HepG2 (cell line): Measurements from ENCODE around the gene APOC3. TPM values are rescaled to one million over a fixed set of nuclear protein-coding genes. Genes with fewer than 3 reads are reported as not detected.
A peak's percentile ranks its signal among the peaks of the same experiment; 100 is the strongest.

Experiments
- GABPB1 ChIP-seq: IDR thresholded peaks from 2 replicates; pipeline ENCODE4 v1.6.1; 2016; ENCODE audit warnings: mild to moderate bottlenecking, missing genetic modification reagents, moderate library complexity, missing compliant biosample characterization
- HIC2 ChIP-seq: sonication (generic); formaldehyde crosslinking; IDR thresholded peaks from 2 replicates; pipeline ENCODE4 v1.9.0; 2022; ENCODE audit warnings: low read depth, missing genetic modification reagents
- IRX3 ChIP-seq: sonication (generic); formaldehyde crosslinking; IDR thresholded peaks from 2 replicates; pipeline ENCODE4 v1.8.1; 2023; ENCODE audit warnings: mild to moderate bottlenecking, low read depth, missing genetic modification reagents, borderline replicate concordance
- MAFK ChIP-seq, 2 experiments: IDR thresholded peaks in 1 of 2; conservative IDR thresholded peaks in 1 of 2; 2 replicates each; pipeline ENCODE4 v1.6.1; 2011; ENCODE audit warnings: improper control_type of control experiment in 2 of 2, low read length in 2 of 2
- NONO ChIP-seq, 2 experiments: fragments of 450-650 bp in 1 of 2; sonication (generic) in 1 of 2; formaldehyde crosslinking in 1 of 2; IDR thresholded peaks in 1 of 2; conservative IDR thresholded peaks in 1 of 2; 2 replicates each; pipeline versions ENCODE4 v1.6.1 to v1.8.0; 2017 to 2022; ENCODE audit warnings: mild to moderate bottlenecking in 1 of 2, missing genetic modification reagents in 1 of 2, moderate library complexity in 1 of 2
- SP4 ChIP-seq: sonication (generic); formaldehyde crosslinking; IDR thresholded peaks from 2 replicates; pipeline ENCODE4 v1.8.1; 2023; ENCODE audit warnings: mild to moderate bottlenecking, missing genetic modification reagents
- THYN1 ChIP-seq: sonication (generic); formaldehyde crosslinking; IDR thresholded peaks from 2 replicates; pipeline ENCODE4 v1.8.1; 2023; ENCODE audit warnings: low read depth, mild to moderate bottlenecking, moderate library complexity, missing genetic modification reagents, borderline replicate concordance
- TRIM24 ChIP-seq: sonication (generic); formaldehyde crosslinking; IDR thresholded peaks from 2 replicates; pipeline ENCODE4 v1.8.0; 2022; ENCODE audit warnings: mild to moderate bottlenecking, missing genetic modification reagents
- XBP1 ChIP-seq: sonication (generic); formaldehyde crosslinking; IDR thresholded peaks from 2 replicates; pipeline ENCODE4 v1.5.0; 2020; ENCODE audit warnings: missing genetic modification reagents
- ZFP90 ChIP-seq: sonication (generic); formaldehyde crosslinking; IDR thresholded peaks from 2 replicates; pipeline ENCODE4 v1.8.0; 2022; ENCODE audit warnings: missing genetic modification reagents, mild to moderate bottlenecking, inconsistent platforms, borderline replicate concordance
- ZFYVE20 ChIP-seq: sonication (generic); formaldehyde crosslinking; IDR thresholded peaks from 2 replicates; pipeline ENCODE4 v1.8.0; 2023; ENCODE audit warnings: low read depth, mild to moderate bottlenecking, moderate library complexity, missing genetic modification reagents, borderline replicate concordance
- ZKSCAN5 ChIP-seq: sonication (generic); formaldehyde crosslinking; IDR thresholded peaks from 2 replicates; pipeline ENCODE4 v1.5.1; 2020; ENCODE audit warnings: mild to moderate bottlenecking, missing genetic modification reagents
- ZNF232 ChIP-seq: sonication (generic); formaldehyde crosslinking; IDR thresholded peaks from 2 replicates; pipeline ENCODE4 v1.4.0; 2020; ENCODE audit warnings: missing genetic modification reagents, borderline replicate concordance
- ZNF446 ChIP-seq: sonication (generic); formaldehyde crosslinking; IDR thresholded peaks from 2 replicates; pipeline ENCODE4 v1.5.0; 2020; ENCODE audit warnings: mild to moderate bottlenecking, missing genetic modification reagents
- ZNF737 ChIP-seq: sonication (generic); formaldehyde crosslinking; IDR thresholded peaks from 2 replicates; pipeline ENCODE4 v1.5.0; 2020; ENCODE audit warnings: missing genetic modification reagents, mild to moderate bottlenecking, borderline replicate concordance
- ZNF776 ChIP-seq: sonication (generic); formaldehyde crosslinking; IDR thresholded peaks from 2 replicates; pipeline ENCODE4 v1.4.0; 2020; ENCODE audit warnings: mild to moderate bottlenecking, missing genetic modification reagents
- polyA plus RNA-seq, 8 experiments: library from polyadenylated mRNA; depleted of rRNA in 3 of 8; stranded (reverse) in 7 of 8; unstranded in 1 of 8; fragments of >200 nt; fragmentation: Illumina TruSeq in 4 of 8; extraction: Trizol in 4 of 8; gene quantifications; 2 replicates each; pipeline versions ENCODE4 v1.2.1 to v1.2.3, GENCODE V29; 2011 to 2016; ENCODE audit warnings: low read depth in 4 of 8, missing spikeins in 1 of 8, mixed read lengths in 1 of 8; ENCODE audit not compliant: insufficient read depth in 1 of 8
- total RNA-seq, 5 experiments: library from RNA; depleted of rRNA; stranded (reverse); fragments of >200 nt; fragmentation: Illumina TruSeq; extraction: Trizol; gene quantifications; 2 replicates each; pipeline ENCODE4 v1.2.3, GENCODE V29; 2016; ENCODE audit warnings: low read depth in 1 of 5
- TF ChIP-seq, protein P1 (sequence below): sonication (generic); formaldehyde crosslinking; IDR thresholded peaks from 2 replicates; pipeline ENCODE4 v1.8.0; 2023; ENCODE audit warnings: mild to moderate bottlenecking, missing genetic modification reagents
- TF ChIP-seq, protein P2 (sequence below): sonication (generic); formaldehyde crosslinking; IDR thresholded peaks from 2 replicates; pipeline ENCODE4 v1.4.0; 2020; ENCODE audit warnings: missing genetic modification reagents
- TF ChIP-seq, protein P3 (sequence below): sonication (generic); formaldehyde crosslinking; IDR thresholded peaks from 2 replicates; pipeline ENCODE4 v1.5.0; 2020; ENCODE audit warnings: missing genetic modification reagents

Gene APOC3
- total and polyA plus RNA-seq, 2 of the 13 experiments (the other 11 are each of a cell fraction or from before 2014, with no cell fraction given): 314 to 687 TPM

GRCh38 chr11:116832350-116833290 lies 2.9 kb downstream of the APOC3 start (continued):
- TF ChIP-seq TRIM24 (CRISPR knock-in tag): peak; percentile 95
- TF ChIP-seq ZNF232 (CRISPR knock-in tag): peak; percentile 12; the same call in 1 of the 2 replicates
- no peak for TF ChIP-seq IRX3
- TF ChIP-seq ZKSCAN5 (CRISPR knock-in tag): no peak
- no peak for TF ChIP-seq NONO (IDR thresholded peaks at IDR 0.05)
- peak; percentile 99 for TF ChIP-seq NONO (CRISPR knock-in tag; conservative IDR thresholded peaks at IDR 0.05)
- TF ChIP-seq SP4: peak; percentile 75; the same call in 1 of the 2 replicates
- TF ChIP-seq, protein P1, sequence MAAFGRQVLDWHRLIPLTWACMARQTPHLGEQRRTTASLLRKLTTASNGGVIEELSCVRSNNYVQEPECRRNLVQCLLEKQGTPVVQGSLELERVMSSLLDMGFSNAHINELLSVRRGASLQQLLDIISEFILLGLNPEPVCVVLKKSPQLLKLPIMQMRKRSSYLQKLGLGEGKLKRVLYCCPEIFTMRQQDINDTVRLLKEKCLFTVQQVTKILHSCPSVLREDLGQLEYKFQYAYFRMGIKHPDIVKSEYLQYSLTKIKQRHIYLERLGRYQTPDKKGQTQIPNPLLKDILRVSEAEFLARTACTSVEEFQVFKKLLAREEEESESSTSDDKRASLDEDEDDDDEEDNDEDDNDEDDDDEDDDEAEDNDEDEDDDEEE (CRISPR knock-in tag): no peak
- no peak for TF ChIP-seq ZFYVE20 (CRISPR knock-in tag)
- TF ChIP-seq, protein P2, sequence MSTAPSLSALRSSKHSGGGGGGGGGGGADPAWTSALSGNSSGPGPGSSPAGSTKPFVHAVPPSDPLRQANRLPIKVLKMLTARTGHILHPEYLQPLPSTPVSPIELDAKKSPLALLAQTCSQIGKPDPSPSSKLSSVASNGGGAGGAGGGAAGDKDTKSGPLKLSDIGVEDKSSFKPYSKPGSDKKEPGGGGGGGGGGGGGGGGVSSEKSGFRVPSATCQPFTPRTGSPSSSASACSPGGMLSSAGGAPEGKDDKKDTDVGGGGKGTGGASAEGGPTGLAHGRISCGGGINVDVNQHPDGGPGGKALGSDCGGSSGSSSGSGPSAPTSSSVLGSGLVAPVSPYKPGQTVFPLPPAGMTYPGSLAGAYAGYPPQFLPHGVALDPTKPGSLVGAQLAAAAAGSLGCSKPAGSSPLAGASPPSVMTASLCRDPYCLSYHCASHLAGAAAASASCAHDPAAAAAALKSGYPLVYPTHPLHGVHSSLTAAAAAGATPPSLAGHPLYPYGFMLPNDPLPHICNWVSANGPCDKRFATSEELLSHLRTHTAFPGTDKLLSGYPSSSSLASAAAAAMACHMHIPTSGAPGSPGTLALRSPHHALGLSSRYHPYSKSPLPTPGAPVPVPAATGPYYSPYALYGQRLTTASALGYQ: peak; percentile 97
- no peak for TF ChIP-seq XBP1
- TF ChIP-seq ZFP90 (CRISPR knock-in tag): peak; percentile 80; the same call in 1 of the 2 replicates
- no peak for TF ChIP-seq MAFK (conservative IDR thresholded peaks at IDR 0.05 in 1 of 2, IDR thresholded peaks at IDR 0.05 in 1 of 2; ENCODE audit: low read length in 2 of 2)
- TF ChIP-seq THYN1 (CRISPR knock-in tag): no peak
- TF ChIP-seq ZNF446 (CRISPR knock-in tag): 0 out of 2 replicates have a peak, but pooled peaks have one; percentile 58
- TF ChIP-seq, protein P3, sequence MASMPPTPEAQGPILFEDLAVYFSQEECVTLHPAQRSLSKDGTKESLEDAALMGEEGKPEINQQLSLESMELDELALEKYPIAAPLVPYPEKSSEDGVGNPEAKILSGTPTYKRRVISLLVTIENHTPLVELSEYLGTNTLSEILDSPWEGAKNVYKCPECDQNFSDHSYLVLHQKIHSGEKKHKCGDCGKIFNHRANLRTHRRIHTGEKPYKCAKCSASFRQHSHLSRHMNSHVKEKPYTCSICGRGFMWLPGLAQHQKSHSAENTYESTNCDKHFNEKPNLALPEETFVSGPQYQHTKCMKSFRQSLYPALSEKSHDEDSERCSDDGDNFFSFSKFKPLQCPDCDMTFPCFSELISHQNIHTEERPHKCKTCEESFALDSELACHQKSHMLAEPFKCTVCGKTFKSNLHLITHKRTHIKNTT (CRISPR knock-in tag): 0 out of 2 replicates have a peak, but pooled peaks have one; percentile 56
- peak; percentile 62; the same call in 1 of the 2 replicates for TF ChIP-seq ZNF737
- TF ChIP-seq HIC2: peak; percentile 96
- peak; percentile 63 for TF ChIP-seq GABPB1 (CRISPR knock-in tag)
- no peak for TF ChIP-seq ZNF776 (CRISPR knock-in tag)
